B cell (primary cell): ENCODE data around the gene SNX32. TPM values are rescaled to one million over a fixed set of nuclear protein-coding genes. Genes with fewer than 3 reads are reported as not detected.

ENCODE experiments used
- ATAC-seq: fragments of 200-7000 bp; cut with Tn5 transposase; one replicate; pipeline ENCODE4 v1.10.0; 2021; ENCODE audit warnings: low read depth, mild to moderate bottlenecking, moderate number of reproducible peaks, moderate library complexity
- CTCF ChIA-PET: fragments of 350-600 bp; sonication (Branson Sonifier 250); formaldehyde crosslinking; loops from one replicate; lab custom pipeline; 2021; ENCODE audit warnings: antibody characterized with exemption, inconsistent platforms; lab: Charles Lee
- POLR2A ChIA-PET: fragments of 350-600 bp; sonication (Branson Sonifier 250); formaldehyde crosslinking; loops from one replicate; lab custom pipeline; 2021; ENCODE audit warnings: antibody characterized with exemption; lab: Charles Lee
- DNase-seq: peaks from one replicate; pipeline ENCODE4 v3.0.0; 2013
- H2AFZ ChIP-seq: 2 replicates; pipeline ENCODE4 v1.6.1; 2012; ENCODE audit warnings: mild to moderate bottlenecking, low read depth, low read length; ENCODE audit not compliant: insufficient read depth, poor library complexity, severe bottlenecking
- H3K27ac ChIP-seq, 2 donors: 1 replicate in 1 of 2; 2 replicates in 1 of 2; pipeline ENCODE4 v1.5.1; 2012 to 2013; ENCODE audit warnings: low read length in 2 of 2, mild to moderate bottlenecking in 2 of 2, moderate library complexity in 1 of 2
- H3K27me3 ChIP-seq, 4 experiments: fragments of 200-600 bp in 1 of 4; sonication (generic) in 1 of 4; replicated peaks in 1 of 4; 1 replicate in 2 of 4; 2 replicates in 2 of 4; pipeline versions ENCODE4 v1.6.1 to v1.7.0; 2013 to 2016; ENCODE audit warnings: low read length in 3 of 4, mild to moderate bottlenecking in 2 of 4, mixed read lengths in 1 of 4, moderate library complexity in 1 of 4; ENCODE audit not compliant: insufficient read depth in 4 of 4, control insufficient read depth in 3 of 4; ENCODE audit errors: control extremely low read depth in 1 of 4
- H3K36me3 ChIP-seq, 2 experiments: replicated peaks in 1 of 2; 1 replicate in 1 of 2; 2 replicates in 1 of 2; pipeline versions ENCODE4 v1.6.1 to v1.7.1; 2013; ENCODE audit warnings: low read length in 1 of 2; ENCODE audit not compliant: insufficient read depth in 2 of 2, control insufficient read depth in 1 of 2; ENCODE audit errors: control extremely low read depth in 1 of 2, extremely low read depth in 1 of 2
- H3K4me1 ChIP-seq, 2 donors: fragments of 200-600 bp in 1 of 2; sonication (generic) in 1 of 2; 1 replicate in 1 of 2; 2 replicates in 1 of 2; pipeline versions ENCODE4 v1.5.1 to v1.6.1; 2013 to 2017; ENCODE audit warnings: low read length in 2 of 2; ENCODE audit not compliant: control insufficient read depth in 2 of 2, insufficient read depth in 2 of 2
- H3K4me2 ChIP-seq: replicated peaks from 2 replicates; pipeline ENCODE3; 2012; ENCODE audit warnings: mild to moderate bottlenecking, low read depth, low read length; ENCODE audit not compliant: poor library complexity, severe bottlenecking
- H3K4me3 ChIP-seq, 5 experiments: fragments of 200-600 bp in 1 of 5; sonication (generic) in 1 of 5; 1 replicate in 3 of 5; 2 replicates in 2 of 5; pipeline versions ENCODE4 v1.5.1 to v1.7.0; 2011 to 2016; ENCODE audit warnings: low read length in 4 of 5, mild to moderate bottlenecking in 4 of 5, low read depth in 2 of 5, control low read depth in 1 of 5, moderate library complexity in 1 of 5; ENCODE audit not compliant: insufficient read depth in 1 of 5; ENCODE audit errors: control extremely low read depth in 1 of 5, extremely low read depth in 1 of 5
- H3K79me2 ChIP-seq: fragments of 200-600 bp; sonication (generic); one replicate; pipeline ENCODE4 v1.6.0; 2016; ENCODE audit warnings: low read length; ENCODE audit not compliant: control insufficient read depth, insufficient read depth
- H3K9ac ChIP-seq: fragments of 200-600 bp; sonication (generic); 2 replicates; pipeline ENCODE4 v1.6.1; 2017; ENCODE audit warnings: mild to moderate bottlenecking, low read length, moderate library complexity
- H3K9me3 ChIP-seq, 3 donors: one replicate each; pipeline versions ENCODE4 v1.6.1 to v1.7.1; 2013; ENCODE audit warnings: low read length in 2 of 3; ENCODE audit not compliant: control insufficient read depth in 2 of 3, insufficient read depth in 1 of 3; ENCODE audit errors: control extremely low read depth in 1 of 3
- H4K20me1 ChIP-seq: 2 replicates; pipeline ENCODE4 v1.6.0; 2012; ENCODE audit warnings: mild to moderate bottlenecking, low read length; ENCODE audit not compliant: insufficient read depth, control insufficient read depth, poor library complexity, severe bottlenecking
- H3K27ac Mint-ChIP-seq: one replicate; pipeline ENCODE4 v1.8.0; 2021; ENCODE audit warnings: mixed read lengths
- H3K27me3 Mint-ChIP-seq: one replicate; pipeline ENCODE4 v1.8.0; 2021; ENCODE audit warnings: mixed read lengths
- H3K4me1 Mint-ChIP-seq: one replicate; pipeline ENCODE4 v1.8.0; 2021; ENCODE audit warnings: mixed read lengths
- H3K4me3 Mint-ChIP-seq: one replicate; pipeline ENCODE4 v1.8.0; 2021; ENCODE audit warnings: mixed read lengths
- H3K9me3 Mint-ChIP-seq: one replicate; pipeline ENCODE4 v1.8.0; 2022; ENCODE audit warnings: mixed read lengths; ENCODE audit not compliant: insufficient read depth
- EZH2 ChIP-seq: IDR thresholded peaks from 2 replicates; pipeline ENCODE4 v1.6.1; 2012; ENCODE audit warnings: borderline replicate concordance, low read depth, mild to moderate bottlenecking, moderate library complexity, low read length; ENCODE audit not compliant: insufficient read depth, poor library complexity, severe bottlenecking
- WGBS: methylation state at CpG from one replicate; pipeline ENCODE4 v1.1.5; 2013; ENCODE audit warnings: missing lambda C conversion rate; ENCODE audit not compliant: insufficient coverage; 5-methylcytosine and 5-hydroxymethylcytosine counted together
- intact Hi-C: fragments of 100-400 bp; cut with micrococcal nuclease; formaldehyde crosslinking; loops from one replicate; pipeline ENCODE4 v1.10.0; 2022
- polyA plus RNA-seq: library from polyadenylated mRNA; depleted of rRNA; stranded (reverse); fragments of >200 nt; gene quantifications from 2 replicates; pipeline ENCODE4 v1.2.3, GENCODE V29; 2012
- total RNA-seq, 2 donors: library from RNA; stranded (reverse); fragments of 120-200 nt in 1 of 2; gene quantifications; 1 replicate in 1 of 2; 2 replicates in 1 of 2; pipeline versions ENCODE4 v1.2.3 to v1.2.4, GENCODE V29; 2013 to 2022
- TF ChIP-seq, protein P1 (sequence below): fragments of 200-600 bp; IDR thresholded peaks from one replicate; pipeline ENCODE4 v1.8.0; 2022; ENCODE audit warnings: antibody characterized with exemption, mild to moderate bottlenecking

Gene SNX32
- total and polyA plus RNA-seq, 2 donors (not counting 1 experiment from before 2014, with no cell fraction given), result 0.57 to 0.89 TPM

DNA sequence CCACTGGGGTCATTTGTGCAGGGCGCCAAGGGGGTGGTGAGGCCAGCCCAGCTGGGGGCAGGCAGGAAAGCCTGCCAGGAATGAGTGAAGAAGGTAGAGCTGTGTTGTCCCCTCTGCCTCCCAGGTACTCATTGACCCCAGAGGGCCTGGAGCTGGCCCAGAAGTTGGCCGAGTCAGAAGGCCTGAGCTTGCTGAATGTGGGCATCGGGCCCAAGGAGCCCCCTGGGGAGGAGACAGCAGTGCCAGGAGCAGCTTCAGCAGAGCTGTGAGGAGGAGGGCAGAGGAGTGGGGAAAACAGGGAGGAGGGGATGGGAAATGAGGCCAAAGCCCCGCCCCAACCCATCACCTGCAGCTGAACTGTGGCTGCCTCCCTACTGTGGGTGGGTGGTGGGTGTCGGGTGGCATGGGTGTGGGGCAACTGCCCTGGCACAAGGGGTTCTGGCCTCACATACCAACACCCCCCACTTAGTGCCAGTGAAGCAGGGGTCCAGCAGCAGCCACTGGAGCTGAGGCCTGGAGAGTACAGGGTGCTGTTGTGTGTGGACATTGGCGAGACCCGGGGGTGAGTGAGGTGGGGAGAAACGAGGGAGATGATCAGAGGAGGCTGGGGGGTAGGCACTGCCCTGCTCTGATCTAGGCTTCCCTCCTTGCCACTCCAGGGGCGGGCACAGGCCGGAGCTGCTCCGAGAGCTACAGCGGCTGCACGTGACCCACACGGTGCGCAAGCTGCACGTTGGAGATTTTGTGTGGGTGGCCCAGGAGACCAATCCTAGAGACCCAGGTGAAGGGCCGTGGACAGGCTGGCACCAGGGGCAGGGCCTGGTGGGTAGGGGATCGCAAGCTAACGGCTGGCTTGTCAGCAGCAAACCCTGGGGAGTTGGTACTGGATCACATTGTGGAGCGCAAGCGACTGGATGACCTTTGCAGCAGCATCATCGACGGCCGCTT, 29.5 kb downstream of the SNX32 start:
- Histone ChIP-seq H3K36me3 (peaks cover 0 to 52% of the 10 kb centered on the region in 2 experiments), H3K4me2 (no peak overlapping the region), H4K20me1 (peaks cover 34% of the 10 kb centered on the region), H3K4me1 (peaks cover 16 to 33% of the 10 kb centered on the region in 2 donors), H3K9ac (no peak overlapping the region), H2AFZ (no peak overlapping the region), H3K79me2 (peaks cover 30% of the 10 kb centered on the region), H3K27me3 (no peaks in the 10 kb centered on the region), H3K4me3 (no peak overlapping the region), H3K9me3 (no peaks in the 10 kb centered on the region), H3K27ac (no peak overlapping the region)
- POLR2A ChIA-PET, result no interaction called here
- no peaks in the 10 kb centered on the region for H3K27me3 Mint-ChIP-seq
- DNase-seq (peak; percentile 20), ATAC-seq (no peak)
- no peak overlapping the region for H3K4me3 Mint-ChIP-seq
- CTCF ChIA-PET, result interaction anchor here (1.1 to 8.6 kb wide), 2 partner anchors 10 to 24 kb away, joined by 3 to 244 read pairs; partner anchors contain the start of genes CCDC85B and FIBP
- no peaks in the 10 kb centered on the region for H3K9me3 Mint-ChIP-seq
- no peak for TF ChIP-seq EZH2
- TF ChIP-seq, protein P1, sequence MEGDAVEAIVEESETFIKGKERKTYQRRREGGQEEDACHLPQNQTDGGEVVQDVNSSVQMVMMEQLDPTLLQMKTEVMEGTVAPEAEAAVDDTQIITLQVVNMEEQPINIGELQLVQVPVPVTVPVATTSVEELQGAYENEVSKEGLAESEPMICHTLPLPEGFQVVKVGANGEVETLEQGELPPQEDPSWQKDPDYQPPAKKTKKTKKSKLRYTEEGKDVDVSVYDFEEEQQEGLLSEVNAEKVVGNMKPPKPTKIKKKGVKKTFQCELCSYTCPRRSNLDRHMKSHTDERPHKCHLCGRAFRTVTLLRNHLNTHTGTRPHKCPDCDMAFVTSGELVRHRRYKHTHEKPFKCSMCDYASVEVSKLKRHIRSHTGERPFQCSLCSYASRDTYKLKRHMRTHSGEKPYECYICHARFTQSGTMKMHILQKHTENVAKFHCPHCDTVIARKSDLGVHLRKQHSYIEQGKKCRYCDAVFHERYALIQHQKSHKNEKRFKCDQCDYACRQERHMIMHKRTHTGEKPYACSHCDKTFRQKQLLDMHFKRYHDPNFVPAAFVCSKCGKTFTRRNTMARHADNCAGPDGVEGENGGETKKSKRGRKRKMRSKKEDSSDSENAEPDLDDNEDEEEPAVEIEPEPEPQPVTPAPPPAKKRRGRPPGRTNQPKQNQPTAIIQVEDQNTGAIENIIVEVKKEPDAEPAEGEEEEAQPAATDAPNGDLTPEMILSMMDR, result no peak
- H3K27ac Mint-ChIP-seq, result no peak overlapping the region
- intact Hi-C loops, result no loop called here
- WGBS, result 99% methylated on average over 17 of the region's 24 CpGs
- peaks cover 27% of the 10 kb centered on the region for H3K4me1 Mint-ChIP-seq
